NT2/D1 (cell line): ENCODE results near the gene CACNA2D4.
A peak's percentile ranks its signal among the peaks of the same experiment; 100 is the strongest.
"Not testable (repeated sequence)": the region's sequence is repeated elsewhere in the genome, so short reads cannot be mapped to it uniquely, and the experiment has no call there.

Experiments used
- DNase-seq: peaks from one replicate; pipeline ENCODE4 v3.0.0-alpha.2; 2011; ENCODE audit warnings: low read depth, low spot score
- H3K27me3 ChIP-seq: 2 replicates; pipeline ENCODE4 v1.6.0; 2011; ENCODE audit warnings: mild to moderate bottlenecking; ENCODE audit not compliant: insufficient read length, insufficient read depth
- H3K36me3 ChIP-seq: 2 replicates; pipeline ENCODE4 v1.6.1; 2011; ENCODE audit warnings: mild to moderate bottlenecking, low read length, mixed read lengths; ENCODE audit not compliant: insufficient read depth, insufficient read length
- H3K4me1 ChIP-seq: 2 replicates; pipeline ENCODE4 v1.5.1; 2011; ENCODE audit not compliant: insufficient read depth, insufficient read length
- H3K4me3 ChIP-seq: 2 replicates; pipeline ENCODE4 v1.5.1; 2011; ENCODE audit warnings: low read depth; ENCODE audit not compliant: insufficient read length
- H3K9ac ChIP-seq: 2 replicates; pipeline ENCODE4 v1.6.0; 2011; ENCODE audit warnings: low read depth; ENCODE audit not compliant: insufficient read length
- H3K9me3 ChIP-seq: 2 replicates; pipeline ENCODE4 v1.5.1; 2011; ENCODE audit warnings: mild to moderate bottlenecking, low read length; ENCODE audit not compliant: insufficient read depth
- SUZ12 ChIP-seq: IDR thresholded peaks from 2 replicates; pipeline ENCODE4 v1.6.1; 2011; ENCODE audit not compliant: insufficient read length, insufficient read depth; ENCODE audit errors: extremely low read depth
- YY1 ChIP-seq: IDR thresholded peaks from 2 replicates; pipeline ENCODE4 v1.6.1; 2011; ENCODE audit not compliant: insufficient read length, insufficient read depth
- ZNF274 ChIP-seq: IDR thresholded peaks from 2 replicates; pipeline ENCODE4 v1.6.1; 2011; ENCODE audit warnings: mild to moderate bottlenecking, low read depth, low read length

The CACNA2D4 gene

GRCh38 chr12:1822699-1823098 lies 95.8 kb downstream of the CACNA2D4 start:
- H3K4me1 ChIP-seq, result peaks cover 28% of the 10 kb centered on the region
- H3K27me3 ChIP-seq, result peaks cover 40% of the 10 kb centered on the region
- H3K4me3 ChIP-seq, result no peak overlapping the region
- no peak overlapping the region for H3K9ac ChIP-seq
- no peak for DNase-seq
- TF ChIP-seq ZNF274, result no peak
- no peak for TF ChIP-seq SUZ12
- no peak for TF ChIP-seq YY1
- H3K9me3 ChIP-seq, result no peaks in the 10 kb centered on the region
- H3K36me3 ChIP-seq, result no peaks in the 10 kb centered on the region

- Histone ChIP-seq H3K9ac (no peak overlapping the region), H3K4me1 (peaks cover 23% of the 10 kb centered on the region), H3K9me3 (peaks cover 6% of the 10 kb centered on the region; the same call in 1 of the 2 replicates), H3K27me3 (peaks cover 40% of the 10 kb centered on the region), H3K4me3 (no peak overlapping the region), H3K36me3 (no peaks in the 10 kb centered on the region)
- DNase-seq, result peak; percentile 49
- TF ChIP-seq YY1 (no peak), SUZ12 (no peak), ZNF274 (no peak)
Measured at GRCh38 chr12:1821805-1822204, 96.6 kb downstream of the CACNA2D4 start.

GRCh38 chr12:1820896-1821291 lies 97.6 kb downstream of the CACNA2D4 start:
- TF ChIP-seq SUZ12 (no peak), YY1 (no peak), ZNF274 (no peak)
- peaks cover 9% of the 10 kb centered on the region; the same call in 1 of the 2 replicates for H3K9me3 ChIP-seq
- peaks cover 40% of the 10 kb centered on the region for H3K27me3 ChIP-seq
- H3K9ac ChIP-seq, result no peak overlapping the region
- no peak overlapping the region for H3K4me3 ChIP-seq
- peaks cover 20% of the 10 kb centered on the region for H3K4me1 ChIP-seq
- H3K36me3 ChIP-seq, result no peaks in the 10 kb centered on the region
- DNase-seq, result no peak

- no peak within 1 kb of the TSS for H3K4me3 ChIP-seq
- H3K36me3 ChIP-seq, result no peaks in the 10 kb centered on the region
- H3K27me3 ChIP-seq, result peaks cover 40% of the 10 kb centered on the region
- TF ChIP-seq YY1 (no peak), SUZ12 (no peak), ZNF274 (no peak)
- no peak within 1 kb of the TSS for H3K9ac ChIP-seq
- no peak for DNase-seq
- H3K4me1 ChIP-seq, result peaks cover 20% of the 10 kb centered on the region
- peaks cover 9% of the 10 kb centered on the region; the same call in 1 of the 2 replicates for H3K9me3 ChIP-seq
Measured at GRCh38 chr12:1820191-1820895, 98.1 kb downstream of the CACNA2D4 start, which contains the start of gene LRTM2. TSS of gene LRTM2 (plus strand) at chr12:1820565. CDS start at chr12:1828149, 7,584 bp downstream.

- no peak for DNase-seq
- H3K9me3 ChIP-seq, result peaks cover 9% of the 10 kb centered on the region; the same call in 1 of the 2 replicates
- TF ChIP-seq SUZ12, result no peak
- no peak for TF ChIP-seq YY1
- no peak for TF ChIP-seq ZNF274
- H3K27me3 ChIP-seq, result peaks cover 40% of the 10 kb centered on the region
- H3K4me1 ChIP-seq, result peaks cover 20% of the 10 kb centered on the region
- no peaks in the 10 kb centered on the region for H3K36me3 ChIP-seq
- H3K4me3 ChIP-seq, result no peak overlapping the region
- H3K9ac ChIP-seq, result no peak overlapping the region
Measured at GRCh38 chr12:1819571-1819970, 98.9 kb downstream of the CACNA2D4 start.

GRCh38 chr12:1819050-1819449 lies 99.4 kb downstream of the CACNA2D4 start:
- peaks cover 20% of the 10 kb centered on the region for H3K4me1 ChIP-seq
- peaks cover 40% of the 10 kb centered on the region for H3K27me3 ChIP-seq

GRCh38 chr12:1817928-1818327 lies 100.5 kb downstream of the CACNA2D4 start:
- H3K27me3 ChIP-seq, result peaks cover 36% of the 10 kb centered on the region
- not testable (repeated sequence) for H3K9ac ChIP-seq, H3K4me3 ChIP-seq, H3K36me3 ChIP-seq, H3K9me3 ChIP-seq, DNase-seq
- peaks cover 20% of the 10 kb centered on the region for H3K4me1 ChIP-seq

More at GRCh38 chr12:1819050-1819449, 99.4 kb downstream of the CACNA2D4 start:
- H3K4me3 ChIP-seq, result no peak overlapping the region
- H3K9me3 ChIP-seq, result peaks cover 9% of the 10 kb centered on the region; the same call in 1 of the 2 replicates
- DNase-seq, result no peak
- H3K36me3 ChIP-seq, result no peaks in the 10 kb centered on the region
- TF ChIP-seq SUZ12 (no peak), YY1 (no peak), ZNF274 (no peak)
- no peak overlapping the region for H3K9ac ChIP-seq
